T47D (cell line): ENCODE measurements around the gene ADCY7.

Source experiments
- DNase-seq, 2 experiments: peaks; one replicate each; pipeline versions ENCODE4 v3.0.0 to v3.0.0-alpha.2; 2011 to 2012; ENCODE audit warnings: low read depth in 1 of 2, low spot score in 1 of 2
- JUND ChIP-seq: IDR thresholded peaks from 2 replicates; pipeline ENCODE4 v1.6.1; 2012; ENCODE audit warnings: low read depth
- in situ Hi-C: cut with HindIII; loops from 2 replicates; pipeline ENCODE4 v1.10.0; 2016; ENCODE audit warnings: low sequenced_read_pairs, low pct_unique_long_range_greater_than_20kb

The ADCY7 gene

GRCh38 chr16:50351116-50351515 is 84.8 kb downstream of the ADCY7 start:
- DNase-seq, result no peak
- in situ Hi-C loops, result no loop called here

GRCh38 chr16:50351952-50352351 is 85.6 kb downstream of the ADCY7 start:
- TF ChIP-seq JUND, result no peak
- in situ Hi-C loops, result no loop called here
- DNase-seq, result no peak

More at GRCh38 chr16:50351116-50351515, 84.8 kb downstream of the ADCY7 start:
- TF ChIP-seq JUND, result no peak

GRCh38 chr16:50354082-50354481 is 87.7 kb downstream of the ADCY7 start:
- in situ Hi-C loops, result no loop called here
- no peak for TF ChIP-seq JUND
- no peak for DNase-seq

- no peak for DNase-seq
- no peak for TF ChIP-seq JUND
- in situ Hi-C loops, result no loop called here
These were observed 88.5 kb downstream of the ADCY7 start for GRCh38 chr16:50354629-50355456.

- no peak for TF ChIP-seq JUND
- in situ Hi-C loops, result no loop called here
- DNase-seq, result no peak
These were observed 93.3 kb downstream of the ADCY7 start for GRCh38 chr16:50359626-50360025.

- DNase-seq, result no peak
- no peak for TF ChIP-seq JUND
- in situ Hi-C loops, result no loop called here
These were observed 93.9 kb downstream of the ADCY7 start for GRCh38 chr16:50360033-50360778.

GRCh38 chr16:50360779-50361178 is 94.4 kb downstream of the ADCY7 start:
- no peak for DNase-seq
- no peak for TF ChIP-seq JUND
- in situ Hi-C loops, result no loop called here

- no peak for DNase-seq
- TF ChIP-seq JUND, result no peak
- in situ Hi-C loops, result no loop called here
These were observed 97.3 kb downstream of the ADCY7 start for GRCh38 chr16:50363656-50364055.

GRCh38 chr16:50365791-50366575 is 99.6 kb downstream of the ADCY7 start:
- TF ChIP-seq JUND, result no peak
- in situ Hi-C loops, result no loop called here
- no peak for DNase-seq
